ENCODE results near the gene CHID1.

Gene CHID1

GRCh38 chr11:921921-922678 is 11.5 kb upstream of the CHID1 start:
- TF ChIP-seq CTCF (IDR thresholded peaks at IDR 0.05; ENCODE audit: borderline replicate concordance, control extremely low read depth, extremely low read depth, insufficient read depth, missing control alignments) = no peak
- in situ Hi-C loops (cut with MboI; ENCODE audit: low sequenced_read_pairs, unreplicated experiment) = no loop called here
- DNase-seq (ENCODE audit: low spot score) = no peak

GRCh38 chr11:917426-917825 is 6.8 kb upstream of the CHID1 start:
- in situ Hi-C loops (cut with MboI; ENCODE audit: low sequenced_read_pairs, unreplicated experiment) = no loop called here
- no peak for TF ChIP-seq CTCF (IDR thresholded peaks at IDR 0.05; ENCODE audit: borderline replicate concordance, control extremely low read depth, extremely low read depth, insufficient read depth, missing control alignments)
- DNase-seq (ENCODE audit: low spot score) = no peak

- DNase-seq (ENCODE audit: low spot score) = no peak
- TF ChIP-seq CTCF (IDR thresholded peaks at IDR 0.05; ENCODE audit: borderline replicate concordance, control extremely low read depth, extremely low read depth, insufficient read depth, missing control alignments) = no peak
- in situ Hi-C loops (cut with MboI; ENCODE audit: low sequenced_read_pairs, unreplicated experiment) = no loop called here
Observed at GRCh38 chr11:914747-915501, 4.3 kb upstream of the CHID1 start.

- no peak for TF ChIP-seq CTCF (IDR thresholded peaks at IDR 0.05; ENCODE audit: borderline replicate concordance, control extremely low read depth, extremely low read depth, insufficient read depth, missing control alignments)
- in situ Hi-C loops (cut with MboI; ENCODE audit: low sequenced_read_pairs, unreplicated experiment) = no loop called here
- DNase-seq (ENCODE audit: low spot score) = no peak
Observed at GRCh38 chr11:914204-914603, 3.6 kb upstream of the CHID1 start.

- TF ChIP-seq CTCF (IDR thresholded peaks at IDR 0.05; ENCODE audit: borderline replicate concordance, control extremely low read depth, extremely low read depth, insufficient read depth, missing control alignments) = no peak
- DNase-seq (ENCODE audit: low spot score) = no peak
- in situ Hi-C loops (cut with MboI; ENCODE audit: low sequenced_read_pairs, unreplicated experiment) = no loop called here
Observed at GRCh38 chr11:913043-913442, 2.4 kb upstream of the CHID1 start.

GRCh38 chr11:912266-912665 is 1.7 kb upstream of the CHID1 start:
- in situ Hi-C loops (cut with MboI; ENCODE audit: low sequenced_read_pairs, unreplicated experiment) = no loop called here
- TF ChIP-seq CTCF (IDR thresholded peaks at IDR 0.05; ENCODE audit: borderline replicate concordance, control extremely low read depth, extremely low read depth, insufficient read depth, missing control alignments) = no peak
- no peak for DNase-seq (ENCODE audit: low spot score)

Data from GM13976 (cell line).